T1000 (cell line): ENCODE measurements around the gene SRSF1.

Experiments used
- DNase-seq: peaks from one replicate; lab custom pipeline; 2025; ENCODE audit warnings: mixed read lengths; lab: John Stamatoyannopoulos, UW

The SRSF1 gene

DNA sequence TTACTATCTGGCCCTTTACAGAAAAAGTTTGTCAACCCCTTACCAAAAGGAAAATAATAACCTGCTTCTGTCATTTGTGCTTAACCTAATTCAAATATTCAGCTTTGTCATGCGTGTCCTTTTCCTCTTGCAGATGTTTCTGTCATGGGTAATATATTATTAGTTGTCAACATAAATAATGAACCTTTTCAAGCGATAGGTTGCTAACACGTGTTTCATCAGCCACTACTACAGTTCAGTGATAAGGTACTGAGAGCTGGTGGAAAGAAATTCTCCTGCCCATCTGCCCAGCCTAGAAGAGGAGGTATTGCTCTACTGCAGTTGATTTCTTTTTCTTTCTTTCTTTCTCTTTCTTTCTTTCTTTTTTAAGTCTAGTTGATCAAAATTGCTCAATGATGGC lies 12.0 kb upstream of the SRSF1 start:
- no peak for DNase-seq

DNA sequence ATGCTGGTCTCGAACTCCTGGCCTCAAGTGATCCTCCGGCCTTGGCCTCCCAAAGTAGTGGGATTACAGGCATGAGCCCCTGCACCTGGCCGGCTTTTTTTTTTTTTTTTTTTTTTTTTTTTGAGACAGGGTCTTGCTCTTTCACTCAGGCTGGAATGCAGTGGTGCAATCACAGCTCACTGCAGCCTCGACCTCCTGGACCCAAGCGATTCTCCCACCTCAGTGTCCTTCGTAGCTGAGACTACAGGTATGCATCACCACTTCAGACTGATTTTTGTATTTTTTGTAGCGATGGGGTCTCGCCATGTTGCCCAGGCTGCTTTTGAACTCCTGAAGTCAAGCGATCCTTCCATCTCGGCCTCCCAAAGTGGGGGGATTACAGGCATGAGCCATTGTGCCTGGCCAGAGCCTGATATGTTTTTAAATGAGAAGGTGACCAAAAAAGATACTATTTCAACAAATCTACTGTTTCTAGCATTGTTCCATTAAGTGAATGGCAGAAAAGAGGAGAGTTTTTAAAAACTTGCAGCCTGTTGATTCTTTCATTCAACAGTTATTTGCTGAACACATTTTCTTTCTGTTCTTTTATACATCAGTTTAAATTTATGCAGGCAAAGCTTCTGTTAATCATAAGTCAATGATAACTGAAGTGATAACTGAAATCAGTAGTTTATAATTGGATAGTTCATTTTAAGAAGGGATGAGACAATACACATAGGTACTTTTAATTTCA lies 3.2 kb upstream of the SRSF1 start:
- DNase-seq: no peak

DNA sequence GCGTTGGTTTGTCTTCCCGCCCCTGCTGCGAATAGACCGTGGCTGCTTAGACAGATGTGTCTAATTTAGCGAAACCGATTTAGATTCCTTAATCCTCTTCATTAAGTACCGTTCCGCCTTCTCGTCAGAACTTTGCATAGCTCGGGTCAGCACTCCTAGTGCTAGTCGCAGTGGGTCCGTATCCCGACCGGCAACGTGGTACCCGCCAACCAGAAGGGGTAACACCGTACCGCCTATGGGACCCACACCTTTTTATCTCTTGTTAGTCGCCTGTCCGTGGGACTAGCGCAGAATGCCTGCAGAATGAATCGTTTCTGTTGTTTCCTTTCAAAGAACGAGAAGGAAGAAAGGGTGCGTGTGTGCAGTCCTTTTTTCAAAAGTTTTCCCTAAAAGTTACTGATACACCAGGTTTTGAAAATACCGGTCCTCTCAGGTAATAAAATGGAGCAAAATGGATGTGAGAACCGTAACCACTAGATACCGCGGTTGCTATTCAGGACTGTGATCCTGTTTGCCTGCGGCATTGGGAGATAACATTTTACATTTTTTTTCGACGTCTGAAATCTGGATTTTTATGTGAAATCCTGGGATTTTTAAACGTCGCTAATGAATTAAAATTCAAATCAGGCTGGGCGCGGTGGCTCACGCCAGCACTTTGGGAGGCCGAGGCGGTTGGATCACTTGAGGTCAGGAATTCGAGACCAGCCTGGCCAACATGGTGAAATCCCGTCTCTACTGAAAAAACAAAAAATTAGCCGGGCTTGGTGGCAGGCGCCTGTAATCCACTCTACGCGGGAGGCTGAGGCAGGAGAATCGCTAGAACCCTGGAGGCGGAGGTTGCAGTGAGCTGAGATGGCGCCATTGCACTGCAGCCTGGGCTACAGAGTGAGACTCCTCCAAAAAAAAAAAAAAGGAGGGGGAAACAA lies 998 bp upstream of the SRSF1 start:
- DNase-seq: no peak

DNA sequence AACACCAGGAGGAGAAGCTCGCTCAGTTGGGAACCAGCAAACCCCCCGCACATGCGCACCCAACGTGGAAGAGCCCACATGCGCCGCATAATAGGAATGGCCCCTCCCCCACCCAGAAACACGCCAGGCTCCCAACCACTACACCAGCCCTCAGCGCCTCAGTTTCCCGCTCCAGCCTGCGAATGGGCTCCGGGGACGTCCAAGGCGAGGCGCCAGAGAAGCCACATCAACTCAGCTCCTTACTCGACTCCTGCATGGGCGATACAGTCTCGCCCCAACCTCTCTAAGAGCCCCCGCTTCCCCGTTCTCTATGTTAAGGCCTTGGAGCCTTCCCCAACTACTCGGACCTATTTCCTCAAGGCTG lies 504 bp downstream of the SRSF1 start:
- peak; percentile 36 for DNase-seq

DNA sequence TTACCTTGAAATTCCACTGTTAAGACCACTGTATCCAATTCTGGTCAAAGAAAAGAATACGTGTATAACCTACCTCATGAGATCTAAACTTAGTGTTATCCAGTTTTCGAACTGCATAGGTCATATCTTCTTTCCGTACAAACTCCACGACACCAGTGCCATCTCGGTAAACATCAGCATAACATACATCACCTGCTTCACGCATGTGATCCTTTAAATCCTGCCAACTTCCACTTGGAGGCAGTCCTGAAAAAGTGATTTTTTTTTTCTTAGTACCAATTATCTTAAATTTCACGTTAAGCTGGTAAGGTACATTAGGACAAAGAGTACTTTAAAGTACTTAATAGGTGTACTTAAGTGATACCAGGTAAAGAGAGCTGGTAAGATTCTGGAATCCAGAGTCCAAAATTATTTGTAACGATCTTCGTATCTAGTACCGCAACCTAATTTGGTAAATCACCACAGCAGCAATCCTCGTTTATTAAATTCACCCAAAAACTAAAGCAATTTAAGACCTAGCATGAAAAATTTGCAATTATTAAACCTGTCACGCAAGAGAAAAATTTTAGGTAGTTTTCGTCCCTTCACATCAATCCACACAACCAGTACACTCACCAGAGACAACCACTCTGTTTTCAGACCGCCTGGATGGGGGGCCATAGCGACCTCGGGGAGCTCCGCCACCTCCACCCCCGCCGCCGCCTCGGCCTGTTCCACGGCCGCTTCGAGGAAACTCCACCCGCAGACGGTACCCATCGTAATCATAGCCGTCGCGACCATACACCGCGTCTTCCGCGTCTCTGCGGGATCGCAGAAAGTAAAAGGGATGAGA lies 1.1 kb downstream of the SRSF1 start:
- DNase-seq: no peak

DNA sequence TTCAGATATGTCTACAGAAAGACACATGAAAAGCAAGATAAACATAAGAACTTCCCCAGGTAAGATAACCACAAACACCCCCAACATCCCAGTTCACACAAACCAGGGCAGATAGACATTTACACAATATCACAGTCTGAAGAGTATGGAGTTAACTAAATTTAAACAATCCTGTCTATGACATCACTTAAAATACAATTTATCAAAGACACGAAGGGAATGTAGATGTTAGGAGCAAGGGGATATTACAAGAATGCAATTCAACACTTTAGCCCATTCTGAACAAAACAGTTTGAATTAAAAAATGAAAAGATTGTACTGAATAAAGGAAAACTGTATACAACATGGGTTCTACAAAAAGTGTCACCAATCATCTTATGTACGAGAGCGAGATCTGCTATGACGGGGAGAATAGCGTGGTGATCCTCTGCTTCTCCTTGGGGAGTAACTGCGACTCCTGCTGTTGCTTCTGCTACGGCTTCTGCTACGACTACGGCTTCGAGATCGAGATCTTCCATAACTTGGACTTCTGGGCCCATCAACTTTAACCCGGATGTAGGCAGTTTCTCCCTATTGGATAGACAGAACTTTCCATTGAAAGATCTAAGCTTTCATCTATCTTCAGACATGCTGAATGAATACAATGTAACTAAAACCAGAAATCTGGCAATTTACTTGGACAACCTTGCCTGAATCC lies 1.9 kb downstream of the SRSF1 start:
- DNase-seq: no peak

DNA sequence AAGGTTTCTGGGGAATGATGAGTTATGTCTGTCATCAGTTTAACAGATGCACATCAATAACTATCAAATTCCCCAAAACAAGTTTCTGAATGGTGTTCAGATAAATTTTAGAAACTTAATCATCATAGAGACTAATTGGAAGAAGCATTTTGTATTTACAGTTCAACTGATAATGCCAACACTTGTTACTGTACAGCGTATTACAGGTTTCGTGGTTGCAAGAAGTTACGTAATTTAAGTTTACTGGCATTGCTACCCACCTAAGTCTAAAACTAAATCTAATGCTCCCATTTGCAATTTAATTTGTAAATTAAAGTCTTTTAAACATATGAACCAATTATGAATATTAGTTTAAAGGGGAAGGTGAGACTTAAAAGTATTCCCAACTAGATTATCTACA lies 3.0 kb downstream of the SRSF1 start:
- DNase-seq: no peak

DNA sequence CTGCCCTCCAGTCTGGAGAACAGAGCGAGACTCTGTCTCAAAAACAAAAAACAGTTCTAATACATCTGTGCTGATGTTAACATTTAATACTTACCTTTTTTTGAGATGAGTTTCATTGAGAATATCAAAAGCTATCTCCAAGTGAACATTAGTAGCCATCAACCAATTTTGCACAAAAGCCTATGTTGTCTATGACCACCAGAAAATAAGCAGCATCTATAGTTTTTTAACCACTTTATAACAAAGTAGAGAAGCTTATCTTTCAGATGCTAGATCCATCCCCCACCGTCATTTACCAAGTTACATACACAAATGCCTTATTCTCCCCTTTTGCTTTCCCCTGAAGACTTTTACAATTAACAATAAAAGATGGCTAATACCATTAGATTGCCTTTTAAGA lies 4.1 kb downstream of the SRSF1 start:
- DNase-seq: no peak

DNA sequence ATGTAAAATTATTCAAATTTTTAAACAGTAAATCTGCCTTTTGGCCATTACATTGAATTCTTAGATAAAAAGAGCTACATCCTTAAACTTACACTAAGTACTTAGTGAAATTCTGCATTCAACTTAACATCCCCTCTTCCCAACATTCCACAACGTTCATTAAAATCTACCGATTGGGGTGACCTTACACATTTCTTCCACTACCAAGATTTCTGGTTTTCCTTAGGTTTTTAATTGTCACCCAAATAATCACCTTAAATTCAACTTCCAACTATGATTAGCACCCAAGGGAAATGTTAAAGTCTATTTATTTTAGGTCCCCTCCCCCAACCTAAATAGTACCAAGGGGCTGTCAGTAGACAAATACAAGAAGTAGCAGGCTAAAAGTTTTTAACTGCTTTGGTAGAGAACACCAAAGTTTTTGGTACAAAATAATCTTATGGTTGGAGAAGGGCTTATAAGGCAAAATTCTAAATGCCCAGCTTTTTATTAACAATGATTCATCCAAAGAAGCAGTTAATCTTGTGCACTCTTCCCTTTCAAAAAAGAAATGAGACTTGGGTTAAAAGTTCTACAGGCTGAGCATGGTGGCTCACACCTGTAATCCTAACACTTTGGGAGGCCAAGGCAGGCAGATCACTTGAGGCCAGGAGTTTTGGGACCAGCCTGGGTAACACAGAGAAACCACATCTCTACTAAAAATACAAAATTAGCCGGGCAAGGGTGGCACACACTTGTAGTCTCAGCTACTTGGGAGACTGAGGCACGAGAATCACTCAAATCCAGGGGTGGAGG lies 4.7 kb downstream of the SRSF1 start:
- DNase-seq: no peak

DNA sequence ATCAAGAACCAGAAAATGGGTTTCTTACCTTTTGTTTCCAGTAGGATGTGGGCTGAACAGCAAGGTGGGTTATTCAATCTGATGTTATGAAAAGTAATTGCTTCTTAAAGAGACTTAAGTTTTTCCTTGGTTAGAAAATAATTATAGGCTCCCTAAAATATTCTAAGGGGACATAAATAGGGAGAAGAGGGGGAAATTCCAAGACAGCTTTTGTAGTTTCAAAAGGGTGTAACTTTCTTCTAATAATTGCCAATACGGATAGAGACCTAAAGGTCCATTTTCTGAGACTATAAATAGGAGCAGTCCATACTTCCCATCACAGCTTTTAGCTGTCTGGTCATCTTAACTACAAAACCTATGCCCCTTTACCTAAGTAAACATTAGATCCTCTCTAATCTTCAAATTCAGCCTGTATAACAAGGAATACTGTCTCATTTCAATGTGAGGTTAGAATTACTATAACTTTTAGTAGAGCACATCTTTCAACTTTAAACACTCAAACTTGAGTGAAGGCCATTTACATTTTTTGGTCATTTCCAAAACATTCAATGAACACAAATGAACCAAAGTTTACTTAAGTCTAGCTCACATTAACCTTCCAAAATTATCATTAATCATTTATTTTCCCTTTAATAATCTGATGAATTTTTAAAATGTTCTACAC lies 5.5 kb downstream of the SRSF1 start:
- no peak for DNase-seq

DNA sequence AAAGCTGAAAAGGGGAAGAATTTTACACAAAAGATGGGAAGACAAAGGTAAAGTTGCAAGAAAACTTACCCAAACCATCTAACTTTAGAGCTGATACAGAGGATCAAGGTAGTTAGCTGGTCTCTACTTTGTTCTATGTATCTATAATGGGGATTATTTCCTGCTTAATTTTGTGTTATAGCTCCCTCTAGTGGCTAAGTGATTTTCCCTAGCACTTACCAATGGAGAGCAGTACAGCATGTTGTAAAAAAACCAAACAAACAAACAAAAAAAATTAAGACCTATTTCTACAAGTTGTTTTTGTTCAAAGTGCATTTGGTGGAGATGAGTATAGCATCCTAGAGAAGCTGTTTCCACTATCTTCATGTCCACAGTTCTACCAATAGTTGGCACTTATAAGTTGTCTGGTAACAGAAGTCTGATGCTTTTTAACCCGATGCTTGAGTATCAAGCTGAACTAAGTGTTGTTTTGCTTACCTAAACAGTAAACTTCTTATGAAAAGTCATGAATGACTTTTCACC lies 7.5 kb downstream of the SRSF1 start:
- no peak for DNase-seq

DNA sequence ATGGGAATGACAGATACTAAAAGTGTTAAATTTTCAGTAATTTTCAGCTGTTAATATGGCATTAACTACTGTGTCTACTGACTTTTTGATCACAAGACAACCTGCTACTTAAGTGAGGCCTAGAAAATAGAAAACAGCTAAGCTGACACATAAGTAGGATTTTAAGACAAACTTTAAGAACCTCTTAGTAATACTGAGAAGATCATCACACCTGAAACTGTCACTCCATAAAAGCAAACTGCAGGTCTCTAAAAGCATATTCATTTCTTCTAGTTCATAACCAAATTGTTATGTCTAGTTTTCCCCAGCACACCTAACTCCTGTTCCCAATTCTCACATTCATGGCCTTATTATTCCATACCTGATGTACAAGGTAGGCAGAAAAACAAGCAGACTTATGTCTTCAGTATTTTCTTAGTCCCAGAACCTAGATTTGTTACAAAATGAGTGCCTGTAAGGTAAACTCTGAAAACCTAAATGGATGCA lies 8.0 kb downstream of the SRSF1 start:
- DNase-seq: no peak

DNA sequence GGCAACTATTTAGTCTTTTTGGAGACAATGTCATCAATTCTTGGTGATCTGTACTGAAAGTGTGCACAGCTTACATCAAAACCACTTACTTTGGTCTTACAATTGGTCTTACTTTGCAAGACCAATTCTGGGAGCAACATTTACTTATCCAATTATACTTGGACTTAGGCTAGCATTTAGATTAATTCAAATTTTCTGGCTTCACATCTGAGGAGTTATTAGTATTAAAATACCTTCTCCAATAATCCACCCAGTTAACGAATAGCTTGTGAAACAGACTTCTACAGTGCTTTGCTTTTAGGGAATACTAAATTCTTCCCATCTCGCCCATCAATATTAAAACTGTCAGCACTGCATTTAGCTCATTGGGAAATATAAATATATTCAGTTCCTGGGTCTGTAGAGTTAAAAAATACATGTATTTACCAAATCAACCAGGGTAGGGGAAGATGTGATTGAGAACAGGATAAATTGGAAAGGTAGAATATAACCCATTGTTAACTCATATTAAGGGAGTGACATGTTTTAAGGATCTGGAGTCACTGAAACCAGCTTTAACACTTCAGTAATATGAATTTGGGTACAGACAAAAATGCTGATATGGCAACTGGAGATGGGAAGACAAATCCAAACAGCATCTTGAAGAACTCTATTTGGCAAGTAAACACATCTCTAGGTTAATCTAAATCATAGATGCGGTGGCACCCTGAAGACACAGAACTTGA lies 9.8 kb downstream of the SRSF1 start:
- no peak for DNase-seq

DNA sequence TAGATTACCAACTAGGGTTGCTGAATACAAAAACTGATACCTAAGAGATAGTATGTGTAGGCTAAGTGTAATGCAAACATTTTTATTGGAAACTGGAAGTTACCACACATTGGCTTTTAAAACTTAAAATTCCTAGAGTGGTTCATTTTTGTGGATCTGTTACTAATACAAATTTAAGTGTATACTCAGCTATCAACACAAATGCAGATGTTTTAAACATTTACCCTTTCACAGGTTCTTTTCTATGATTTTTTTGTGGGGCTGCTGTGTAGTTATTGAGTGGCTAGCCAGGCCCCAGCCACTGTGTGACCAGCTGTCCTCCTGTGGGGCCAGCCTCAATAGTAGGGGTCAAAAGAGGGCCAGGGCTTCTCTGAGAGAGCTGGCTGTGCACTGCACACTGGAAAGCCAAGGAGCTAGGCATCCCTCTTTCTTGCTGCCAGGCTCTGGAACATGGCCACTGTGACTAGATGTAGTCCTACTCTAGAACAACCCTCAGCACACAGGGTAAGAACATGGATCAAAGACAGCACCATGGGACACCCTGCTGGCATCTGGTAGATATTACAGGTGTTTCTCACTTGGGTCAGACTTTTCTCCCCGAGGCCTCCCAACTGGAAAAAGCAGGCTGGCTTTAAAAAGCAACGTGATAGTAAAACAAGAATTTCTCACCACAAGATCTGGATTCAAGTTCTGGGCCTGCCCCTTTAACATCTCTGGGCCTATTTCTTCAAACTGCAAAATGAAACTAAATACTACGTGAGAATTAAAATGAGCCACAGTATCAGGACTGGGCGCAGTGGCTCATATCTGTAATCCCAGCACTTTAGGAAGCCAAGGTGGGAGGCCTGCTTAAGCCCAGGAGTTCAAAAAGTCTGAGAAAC lies 11.7 kb downstream of the SRSF1 start:
- DNase-seq: peak; percentile 61

DNA sequence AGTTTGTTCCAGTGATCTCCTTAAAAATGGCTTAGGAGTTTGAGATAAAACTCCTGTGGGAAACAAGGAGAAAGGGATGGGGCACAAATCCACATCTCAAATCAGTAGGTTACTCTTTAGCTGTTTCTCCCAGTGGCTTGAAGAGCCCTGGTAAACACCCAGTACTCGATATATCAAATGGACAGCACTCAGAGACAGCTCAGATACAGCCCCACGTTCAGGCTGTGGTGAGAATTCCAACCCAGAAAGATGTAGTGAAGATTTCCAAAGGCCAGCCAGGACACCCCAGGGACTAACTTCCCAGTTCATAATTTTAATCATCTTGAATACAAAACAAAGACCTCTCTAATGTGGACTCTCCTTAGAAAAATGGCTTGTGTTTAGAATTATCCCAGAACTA lies 12.6 kb downstream of the SRSF1 start:
- DNase-seq: no peak

DNA sequence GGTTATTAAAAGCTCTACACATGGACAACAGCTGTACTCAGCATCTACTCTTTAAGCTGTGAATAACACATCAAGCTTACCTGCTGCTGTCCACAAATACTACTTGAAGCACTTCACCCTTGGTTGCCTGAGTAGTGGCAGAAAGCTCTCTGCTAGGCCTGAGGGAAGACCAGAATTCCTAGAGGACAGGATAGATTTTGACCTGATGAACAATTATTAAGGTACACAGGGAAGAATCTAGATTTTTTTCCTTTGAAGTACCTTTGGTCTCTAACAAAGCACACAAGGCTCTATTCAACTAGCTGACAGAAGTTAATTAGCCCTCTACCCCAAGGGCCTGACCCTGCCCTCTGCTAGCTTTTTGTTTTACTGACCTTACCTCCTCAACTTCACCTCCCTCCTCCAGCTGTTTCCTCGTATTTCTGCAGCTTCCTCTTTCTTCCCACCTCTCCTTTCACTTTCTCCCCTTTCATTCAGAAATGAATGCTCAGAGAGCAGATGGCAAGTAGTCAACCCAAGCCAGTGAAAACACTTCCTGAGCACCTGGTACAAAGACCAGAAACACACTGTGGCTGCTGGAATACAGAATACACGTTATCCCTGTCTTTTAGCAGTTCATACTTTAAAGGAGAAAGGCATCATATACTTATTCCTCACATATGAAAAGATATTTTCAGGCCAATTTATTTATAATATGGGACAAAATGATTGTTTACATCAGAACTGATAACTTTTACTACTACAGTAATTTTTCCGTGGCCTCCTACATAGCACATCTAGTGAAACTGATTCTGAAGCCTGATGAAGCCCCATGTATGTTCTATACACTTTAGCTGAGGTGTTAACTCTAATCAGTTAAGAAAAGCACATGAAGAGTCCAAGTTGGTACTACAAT lies 13.3 kb downstream of the SRSF1 start:
- no peak for DNase-seq

DNA sequence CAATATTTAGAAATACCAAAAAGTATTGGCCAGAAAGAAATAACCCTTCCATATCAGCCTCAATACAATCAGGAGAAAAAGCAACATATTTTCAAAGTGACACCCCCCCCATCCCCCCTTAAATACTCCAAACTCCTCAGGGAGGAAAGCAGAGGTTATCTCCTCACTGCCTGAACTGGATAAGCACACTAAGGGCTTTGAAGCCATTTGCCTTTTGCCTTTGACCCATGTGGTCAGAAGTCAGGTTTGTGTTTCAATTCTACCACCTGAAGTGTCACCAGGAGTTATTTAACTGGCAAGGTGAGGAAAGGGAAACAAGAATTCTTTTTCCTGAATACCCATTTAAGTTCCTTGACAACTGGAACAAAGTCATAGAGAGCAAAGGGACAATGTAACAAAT lies 15.5 kb downstream of the SRSF1 start:
- no peak for DNase-seq
